GM23338 (cell line): ENCODE measurements around the gene BIN1. TPM values are rescaled to one million over a fixed set of nuclear protein-coding genes. Genes with fewer than 3 reads are reported as not detected.

Source experiments
- ATAC-seq: fragments of 200-7000 bp; cut with Tn5 transposase; 3 replicates; pipeline ENCODE4 v1.9.1; 2020
- DNase-seq: peaks from one replicate; pipeline ENCODE4 v3.0.0-alpha.2; 2015; ENCODE audit warnings: low spot score
- H2AFZ ChIP-seq: fragments of 200-600 bp; sonication (generic); 2 replicates; pipeline ENCODE4 v1.8.0; 2016; ENCODE audit warnings: antibody characterized with exemption, mild to moderate bottlenecking, moderate library complexity
- H3F3A ChIP-seq: fragments of 200-600 bp; sonication (generic); replicated peaks from 2 replicates; pipeline ENCODE4 v1.8.0; 2017; ENCODE audit warnings: antibody characterized with exemption, mixed run types, low read depth
- H3K27ac ChIP-seq: fragments of 200-600 bp; sonication (generic); 2 replicates; pipeline ENCODE4 v1.6.1; 2016; ENCODE audit warnings: low read depth
- H3K27me3 ChIP-seq: fragments of 200-600 bp; sonication (generic); 2 replicates; pipeline ENCODE4 v1.8.0; 2016; ENCODE audit warnings: mild to moderate bottlenecking, mixed run types, moderate library complexity; ENCODE audit not compliant: insufficient read depth
- H3K36me3 ChIP-seq: fragments of 200-600 bp; sonication (generic); 2 replicates; pipeline ENCODE4 v1.8.0; 2016; ENCODE audit warnings: mild to moderate bottlenecking; ENCODE audit not compliant: insufficient read depth
- H3K4me1 ChIP-seq: fragments of 200-600 bp; sonication (generic); 2 replicates; pipeline ENCODE4 v1.8.0; 2016; ENCODE audit warnings: mild to moderate bottlenecking, moderate library complexity; ENCODE audit not compliant: insufficient read depth
- H3K4me2 ChIP-seq: fragments of 200-600 bp; sonication (generic); 2 replicates; pipeline ENCODE4 v1.7.1; 2017; ENCODE audit warnings: mixed run types
- H3K4me3 ChIP-seq: fragments of 200-600 bp; sonication (generic); 2 replicates; pipeline ENCODE4 v1.6.1; 2016; ENCODE audit warnings: mixed run types
- H3K79me2 ChIP-seq: fragments of 200-600 bp; sonication (generic); replicated peaks from 2 replicates; pipeline ENCODE4 v1.8.0; 2017; ENCODE audit warnings: mild to moderate bottlenecking; ENCODE audit not compliant: insufficient read depth
- H3K9me2 ChIP-seq: fragments of 200-600 bp; sonication (generic); 2 replicates; pipeline ENCODE4 v1.8.0; 2017; ENCODE audit not compliant: insufficient read depth
- H4K20me1 ChIP-seq: fragments of 200-600 bp; sonication (generic); replicated peaks from 2 replicates; pipeline ENCODE4 v1.8.0; 2017; ENCODE audit warnings: mild to moderate bottlenecking; ENCODE audit not compliant: insufficient read depth
- H3K27ac Mint-ChIP-seq: 2 replicates; pipeline ENCODE4 v1.8.0; 2020; ENCODE audit warnings: inconsistent platforms, mild to moderate bottlenecking, moderate library complexity, mixed read lengths
- H3K27me3 Mint-ChIP-seq: 3 replicates; pipeline ENCODE4 v1.8.0; 2022; ENCODE audit warnings: low read depth, mild to moderate bottlenecking, moderate library complexity, mixed read lengths, inconsistent platforms; ENCODE audit not compliant: insufficient read depth, poor library complexity
- H3K36me3 Mint-ChIP-seq: 3 replicates; pipeline ENCODE4 v1.8.0; 2021; ENCODE audit warnings: low read depth, mild to moderate bottlenecking, inconsistent platforms, moderate library complexity, mixed read lengths
- H3K4me1 Mint-ChIP-seq: 3 replicates; pipeline ENCODE4 v1.8.0; 2020; ENCODE audit warnings: mild to moderate bottlenecking, inconsistent platforms, mixed read lengths
- H3K4me3 Mint-ChIP-seq: 3 replicates; pipeline ENCODE4 v1.8.0; 2021; ENCODE audit warnings: moderate library complexity, mild to moderate bottlenecking, inconsistent platforms, mixed read lengths
- H3K9me3 Mint-ChIP-seq: 3 replicates; pipeline ENCODE4 v1.8.0; 2020; ENCODE audit warnings: moderate library complexity, mild to moderate bottlenecking, inconsistent platforms, mixed read lengths
- CREB1 ChIP-seq: fragments of 250-450 bp; sonication (Bioruptor Pico); IDR thresholded peaks from 2 replicates; pipeline ENCODE4 v1.5.0; 2020; ENCODE audit warnings: low read depth, mild to moderate bottlenecking, moderate library complexity
- ETS1 ChIP-seq: IDR thresholded peaks from 2 replicates; pipeline ENCODE4 v1.6.1; 2016; ENCODE audit warnings: antibody characterized with exemption
- EZH2 ChIP-seq: fragments of 200-600 bp; sonication (generic); IDR thresholded peaks from one replicate; pipeline ENCODE4 v1.8.0; 2017; ENCODE audit warnings: antibody characterized with exemption, mild to moderate bottlenecking, low read depth; ENCODE audit not compliant: unreplicated experiment
- NANOG ChIP-seq: IDR thresholded peaks from 2 replicates; pipeline ENCODE4 v1.6.1; 2016; ENCODE audit warnings: antibody characterized with exemption, borderline replicate concordance
- POLR2AphosphoS5 ChIP-seq: IDR thresholded peaks from 2 replicates; pipeline ENCODE4 v1.6.1; 2016; ENCODE audit warnings: antibody characterized with exemption, low read depth
- STAT1 ChIP-seq: IDR thresholded peaks from one replicate; pipeline ENCODE4 v1.6.1; 2016; ENCODE audit warnings: antibody characterized with exemption; ENCODE audit not compliant: unreplicated experiment
- ZNF114 ChIP-seq: fragments of 250-450 bp; sonication (Bioruptor Pico); IDR thresholded peaks from 2 replicates; pipeline ENCODE4 v1.5.0; 2020; ENCODE audit warnings: mild to moderate bottlenecking, moderate library complexity
- ZNF462 ChIP-seq: fragments of 250-450 bp; sonication (Bioruptor Pico); IDR thresholded peaks from 2 replicates; pipeline ENCODE4 v1.5.0; 2020; ENCODE audit warnings: mild to moderate bottlenecking, moderate library complexity
- polyA plus RNA-seq: library from polyadenylated mRNA; unstranded; fragments of >200 nt; fragmentation: Nextera tagmentation; extraction: Ambion mirVana; gene quantifications from 2 replicates; pipeline ENCODE4 v1.2.1, GENCODE V29; 2016
- total RNA-seq: library from RNA; depleted of rRNA; stranded (reverse); fragments of >200 nt; shearing (Covaris generic); gene quantifications from 2 replicates; pipeline ENCODE4 v1.2.3, GENCODE V29; 2014
- TF ChIP-seq, protein P1 (sequence below): IDR thresholded peaks from one replicate; pipeline ENCODE4 v1.6.1; 2018; ENCODE audit warnings: antibody characterized with exemption; ENCODE audit not compliant: unreplicated experiment

BIN1 gene
- total and polyA plus RNA-seq, 2 experiments from 2014 or later: 30.1 to 56.4 TPM

- TF ChIP-seq ZNF462 (CRISPR knock-in tag): no peak
Measured at GRCh38 chr2:127006962-127007361, 100.0 kb downstream of the BIN1 start (continued).

GRCh38 chr2:127004893-127005600, 101.9 kb downstream of the BIN1 start:
- no peaks in the 10 kb centered on the region for H3K9me2 ChIP-seq
- peak overlapping the region; percentile 6; the same call in 1 of the 2 replicates for H2AFZ ChIP-seq
- H3K27me3 Mint-ChIP-seq: peaks cover 4% of the 10 kb centered on the region
- no peaks in the 10 kb centered on the region for H3K9me3 Mint-ChIP-seq
- no peaks in the 10 kb centered on the region for H3K36me3 Mint-ChIP-seq
- ATAC-seq (peak; percentile 50), DNase-seq (peak; percentile 46)
- no peaks in the 10 kb centered on the region for H3K36me3 ChIP-seq
- no peak overlapping the region for H3K4me3 Mint-ChIP-seq
- H3K4me1 ChIP-seq: peaks cover 4% of the 10 kb centered on the region; the same call in 1 of the 2 replicates
- peak overlapping the region; percentile 30; the same call in 1 of the 2 replicates for H3K27ac ChIP-seq
- no peaks in the 10 kb centered on the region for H3F3A ChIP-seq
- no peaks in the 10 kb centered on the region for H3K79me2 ChIP-seq
- peaks cover 13% of the 10 kb centered on the region for H3K4me1 Mint-ChIP-seq
- no peak overlapping the region for H3K27ac Mint-ChIP-seq
- H3K4me3 ChIP-seq: no peak overlapping the region
- no peaks in the 10 kb centered on the region for H4K20me1 ChIP-seq
- no peaks in the 10 kb centered on the region for H3K27me3 ChIP-seq
- TF ChIP-seq POLR2AphosphoS5 (no peak), ETS1 (no peak), CREB1 (CRISPR knock-in tag) (no peak), STAT1 (no peak), EZH2 (no peak), NANOG (no peak), ZNF114 (CRISPR knock-in tag) (no peak)
- TF ChIP-seq, protein P1, sequence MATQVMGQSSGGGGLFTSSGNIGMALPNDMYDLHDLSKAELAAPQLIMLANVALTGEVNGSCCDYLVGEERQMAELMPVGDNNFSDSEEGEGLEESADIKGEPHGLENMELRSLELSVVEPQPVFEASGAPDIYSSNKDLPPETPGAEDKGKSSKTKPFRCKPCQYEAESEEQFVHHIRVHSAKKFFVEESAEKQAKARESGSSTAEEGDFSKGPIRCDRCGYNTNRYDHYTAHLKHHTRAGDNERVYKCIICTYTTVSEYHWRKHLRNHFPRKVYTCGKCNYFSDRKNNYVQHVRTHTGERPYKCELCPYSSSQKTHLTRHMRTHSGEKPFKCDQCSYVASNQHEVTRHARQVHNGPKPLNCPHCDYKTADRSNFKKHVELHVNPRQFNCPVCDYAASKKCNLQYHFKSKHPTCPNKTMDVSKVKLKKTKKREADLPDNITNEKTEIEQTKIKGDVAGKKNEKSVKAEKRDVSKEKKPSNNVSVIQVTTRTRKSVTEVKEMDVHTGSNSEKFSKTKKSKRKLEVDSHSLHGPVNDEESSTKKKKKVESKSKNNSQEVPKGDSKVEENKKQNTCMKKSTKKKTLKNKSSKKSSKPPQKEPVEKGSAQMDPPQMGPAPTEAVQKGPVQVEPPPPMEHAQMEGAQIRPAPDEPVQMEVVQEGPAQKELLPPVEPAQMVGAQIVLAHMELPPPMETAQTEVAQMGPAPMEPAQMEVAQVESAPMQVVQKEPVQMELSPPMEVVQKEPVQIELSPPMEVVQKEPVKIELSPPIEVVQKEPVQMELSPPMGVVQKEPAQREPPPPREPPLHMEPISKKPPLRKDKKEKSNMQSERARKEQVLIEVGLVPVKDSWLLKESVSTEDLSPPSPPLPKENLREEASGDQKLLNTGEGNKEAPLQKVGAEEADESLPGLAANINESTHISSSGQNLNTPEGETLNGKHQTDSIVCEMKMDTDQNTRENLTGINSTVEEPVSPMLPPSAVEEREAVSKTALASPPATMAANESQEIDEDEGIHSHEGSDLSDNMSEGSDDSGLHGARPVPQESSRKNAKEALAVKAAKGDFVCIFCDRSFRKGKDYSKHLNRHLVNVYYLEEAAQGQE: no peak
- H3K4me2 ChIP-seq: no peak overlapping the region
